Effector memory CD4-positive, alpha-beta T cell (primary cell): ENCODE results near the gene ADGRF4.

ENCODE experiments used
- DNase-seq, 3 donors: peaks; one replicate each; pipeline ENCODE4 v3.0.0-alpha.2; 2020
- H3K27ac ChIP-seq: 2 replicates; pipeline ENCODE4 v1.7.0; 2013; ENCODE audit warnings: mild to moderate bottlenecking, low read length, moderate library complexity; ENCODE audit not compliant: insufficient read depth, poor library complexity, severe bottlenecking
- H3K27me3 ChIP-seq: replicated peaks from 2 replicates; pipeline ENCODE4 v1.7.0; 2013; ENCODE audit warnings: mild to moderate bottlenecking, low read length; ENCODE audit not compliant: insufficient read depth, control insufficient read depth, poor library complexity, severe bottlenecking
- H3K36me3 ChIP-seq: 2 replicates; pipeline ENCODE4 v1.7.0; 2013; ENCODE audit warnings: mild to moderate bottlenecking, low read length, moderate library complexity; ENCODE audit not compliant: control insufficient read depth, insufficient read depth
- H3K4me1 ChIP-seq: 2 replicates; pipeline ENCODE4 v1.7.0; 2013; ENCODE audit warnings: low read length, mild to moderate bottlenecking; ENCODE audit not compliant: control insufficient read depth, insufficient read depth, poor library complexity, severe bottlenecking
- H3K4me3 ChIP-seq: 2 replicates; pipeline ENCODE4 v1.7.0; 2013; ENCODE audit warnings: low read length, low read depth, mild to moderate bottlenecking; ENCODE audit not compliant: insufficient read depth, poor library complexity, severe bottlenecking
- H3K9me3 ChIP-seq: 2 replicates; pipeline ENCODE4 v1.7.0; 2013; ENCODE audit warnings: mild to moderate bottlenecking, low read length, moderate library complexity; ENCODE audit not compliant: control insufficient read depth

Gene ADGRF4

GRCh38 chr6:47710295-47710694 lies 11.9 kb downstream of the ADGRF4 start:
- Histone ChIP-seq H3K27ac (no peak overlapping the region), H3K4me1 (no peaks in the 10 kb centered on the region)

GRCh38 chr6:47713200-47713599 lies 14.8 kb downstream of the ADGRF4 start:
- H3K27ac ChIP-seq = no peak overlapping the region

More at GRCh38 chr6:47710295-47710694, 11.9 kb downstream of the ADGRF4 start:
- H3K9me3 ChIP-seq = no peaks in the 10 kb centered on the region
- H3K27me3 ChIP-seq = no peaks in the 10 kb centered on the region
- H3K36me3 ChIP-seq = no peaks in the 10 kb centered on the region
- H3K4me3 ChIP-seq = no peak overlapping the region
- no peak for DNase-seq

GRCh38 chr6:47714802-47715201 lies 16.4 kb downstream of the ADGRF4 start:
- DNase-seq = no peak
- Histone ChIP-seq H3K27me3 (no peaks in the 10 kb centered on the region), H3K9me3 (no peaks in the 10 kb centered on the region)

More at GRCh38 chr6:47713200-47713599, 14.8 kb downstream of the ADGRF4 start:
- DNase-seq = no peak
- Histone ChIP-seq H3K9me3 (no peaks in the 10 kb centered on the region), H3K4me1 (no peaks in the 10 kb centered on the region), H3K4me3 (no peak overlapping the region), H3K27me3 (no peaks in the 10 kb centered on the region), H3K36me3 (no peaks in the 10 kb centered on the region)

GRCh38 chr6:47715782-47716181 lies 17.4 kb downstream of the ADGRF4 start:
- Histone ChIP-seq H3K36me3 (no peaks in the 10 kb centered on the region), H3K27ac (no peak overlapping the region), H3K4me3 (no peak overlapping the region), H3K4me1 (no peaks in the 10 kb centered on the region), H3K9me3 (no peaks in the 10 kb centered on the region), H3K27me3 (no peaks in the 10 kb centered on the region)
- no peak for DNase-seq

More at GRCh38 chr6:47714802-47715201, 16.4 kb downstream of the ADGRF4 start:
- H3K36me3 ChIP-seq = no peaks in the 10 kb centered on the region
- no peaks in the 10 kb centered on the region for H3K4me1 ChIP-seq
- H3K27ac ChIP-seq = no peak overlapping the region
- no peak overlapping the region for H3K4me3 ChIP-seq

- DNase-seq = no peak
- no peak overlapping the region for H3K27ac ChIP-seq
Measured at GRCh38 chr6:47716207-47716606, 17.8 kb downstream of the ADGRF4 start.

GRCh38 chr6:47718571-47718970 lies 20.2 kb downstream of the ADGRF4 start:
- Histone ChIP-seq H3K4me3 (no peak overlapping the region), H3K9me3 (no peaks in the 10 kb centered on the region), H3K27me3 (no peaks in the 10 kb centered on the region), H3K4me1 (no peaks in the 10 kb centered on the region), H3K27ac (no peak overlapping the region), H3K36me3 (no peaks in the 10 kb centered on the region)
- no peak for DNase-seq

More at GRCh38 chr6:47716207-47716606, 17.8 kb downstream of the ADGRF4 start:
- no peak overlapping the region for H3K4me3 ChIP-seq
- H3K4me1 ChIP-seq = no peaks in the 10 kb centered on the region
- H3K36me3 ChIP-seq = no peaks in the 10 kb centered on the region
- H3K27me3 ChIP-seq = no peaks in the 10 kb centered on the region
- H3K9me3 ChIP-seq = no peaks in the 10 kb centered on the region

- no peak overlapping the region for H3K27ac ChIP-seq
- no peaks in the 10 kb centered on the region for H3K36me3 ChIP-seq
- no peaks in the 10 kb centered on the region for H3K27me3 ChIP-seq
- DNase-seq = no peak
- no peaks in the 10 kb centered on the region for H3K4me1 ChIP-seq
- H3K4me3 ChIP-seq = no peak overlapping the region
- H3K9me3 ChIP-seq = no peaks in the 10 kb centered on the region
Measured at GRCh38 chr6:47721189-47721588, 22.8 kb downstream of the ADGRF4 start.

- no peak overlapping the region for H3K27ac ChIP-seq
- H3K27me3 ChIP-seq = no peaks in the 10 kb centered on the region
- H3K9me3 ChIP-seq = no peaks in the 10 kb centered on the region
Measured at GRCh38 chr6:47722194-47722593, 23.8 kb downstream of the ADGRF4 start.

GRCh38 chr6:47724300-47724699 lies 25.9 kb downstream of the ADGRF4 start:
- no peaks in the 10 kb centered on the region for H3K27me3 ChIP-seq
- no peak overlapping the region for H3K27ac ChIP-seq
- no peaks in the 10 kb centered on the region for H3K4me1 ChIP-seq
- no peak overlapping the region for H3K4me3 ChIP-seq
- H3K36me3 ChIP-seq = no peaks in the 10 kb centered on the region
- H3K9me3 ChIP-seq = no peaks in the 10 kb centered on the region
- no peak for DNase-seq

More at GRCh38 chr6:47722194-47722593, 23.8 kb downstream of the ADGRF4 start:
- no peaks in the 10 kb centered on the region for H3K4me1 ChIP-seq
- H3K4me3 ChIP-seq = no peak overlapping the region
- H3K36me3 ChIP-seq = no peaks in the 10 kb centered on the region
- DNase-seq = no peak

- Histone ChIP-seq H3K27ac (no peak overlapping the region), H3K4me1 (no peaks in the 10 kb centered on the region), H3K9me3 (no peaks in the 10 kb centered on the region), H3K27me3 (no peaks in the 10 kb centered on the region), H3K36me3 (no peaks in the 10 kb centered on the region), H3K4me3 (no peak overlapping the region)
- DNase-seq = no peak
Measured at GRCh38 chr6:47727391-47727790, 29.0 kb downstream of the ADGRF4 start.
